PC-9 (cell line): ENCODE results near the gene KRTAP25-1. TPM values are rescaled to one million over a fixed set of nuclear protein-coding genes. Genes with fewer than 3 reads are reported as not detected.

Experiments used
- BruUV-seq: library from RNA; stranded (reverse); fragments of 400-500 nt; replicated peaks from 2 replicates; lab custom pipeline; 2021; lab: Mats Ljungman, UMichigan
- CTCF ChIA-PET: fragments of 300-600 bp; sonication (Branson Sonifier 250); formaldehyde crosslinking; loops from one replicate; lab custom pipeline; 2022; ENCODE audit warnings: antibody characterized with exemption; lab: Charles Lee
- POLR2A ChIA-PET: fragments of 300-600 bp; sonication (Branson Sonifier 250); formaldehyde crosslinking; loops from one replicate; lab custom pipeline; 2022; ENCODE audit warnings: antibody characterized with exemption; ENCODE audit not compliant: unreplicated experiment; lab: Charles Lee
- DNase-seq, 2 experiments: peaks; one replicate each; pipeline versions ENCODE4 v3.0.0 to v3.0.0-alpha.2; 2015 to 2022; ENCODE audit warnings: mixed read lengths in 1 of 2
- H2AFZ ChIP-seq: fragments of 200-600 bp; sonication (generic); 2 replicates; pipeline ENCODE4 v1.8.1; 2017; ENCODE audit warnings: antibody characterized with exemption
- H3F3A ChIP-seq: fragments of 200-600 bp; sonication (generic); 2 replicates; pipeline ENCODE4 v1.8.1; 2017; ENCODE audit warnings: antibody characterized with exemption, mild to moderate bottlenecking, low read depth; ENCODE audit not compliant: insufficient read depth
- H3K27ac ChIP-seq: fragments of 200-600 bp; sonication (generic); 2 replicates; pipeline ENCODE4 v1.6.1; 2016; ENCODE audit warnings: mixed run types
- H3K27me3 ChIP-seq: fragments of 200-600 bp; sonication (generic); 2 replicates; pipeline ENCODE4 v1.6.1; 2016; ENCODE audit warnings: low read depth, mixed run types; ENCODE audit not compliant: insufficient read depth
- H3K36me3 ChIP-seq: fragments of 200-600 bp; sonication (generic); 2 replicates; pipeline ENCODE4 v1.6.1; 2016; ENCODE audit warnings: low read depth, mixed run types
- H3K4me1 ChIP-seq: fragments of 200-600 bp; sonication (generic); replicated peaks from 2 replicates; pipeline ENCODE4 v1.6.1; 2016; ENCODE audit warnings: mixed run types; ENCODE audit not compliant: insufficient read depth
- H3K4me2 ChIP-seq: fragments of 200-600 bp; sonication (generic); 2 replicates; pipeline ENCODE4 v1.6.1; 2017; ENCODE audit warnings: mixed run types
- H3K4me3 ChIP-seq: fragments of 200-600 bp; sonication (generic); 2 replicates; pipeline ENCODE4 v1.6.1; 2016; ENCODE audit warnings: mixed run types
- H3K79me2 ChIP-seq: fragments of 200-600 bp; sonication (generic); 2 replicates; pipeline ENCODE4 v1.6.1; 2017; ENCODE audit warnings: low read depth, mixed run types
- H3K9me2 ChIP-seq: fragments of 200-600 bp; sonication (generic); 2 replicates; pipeline ENCODE4 v1.8.1; 2017; ENCODE audit warnings: mild to moderate bottlenecking; ENCODE audit not compliant: insufficient read depth
- H3K9me3 ChIP-seq: fragments of 200-600 bp; sonication (generic); 2 replicates; pipeline ENCODE4 v1.8.1; 2016; ENCODE audit warnings: low read depth; ENCODE audit not compliant: insufficient read depth
- H4K20me1 ChIP-seq: fragments of 200-600 bp; sonication (generic); 2 replicates; pipeline ENCODE4 v1.8.1; 2017; ENCODE audit not compliant: insufficient read depth
- CTCF ChIP-seq: fragments of 200-600 bp; sonication (generic); conservative IDR thresholded peaks from 2 replicates; pipeline ENCODE4 v1.6.1; 2017; ENCODE audit warnings: mixed run types, antibody characterized with exemption, mild to moderate bottlenecking, moderate library complexity
- EZH2 ChIP-seq: fragments of 200-600 bp; sonication (generic); IDR thresholded peaks from 2 replicates; pipeline ENCODE4 v1.8.0; 2017; ENCODE audit warnings: antibody characterized with exemption, low read depth
- intact Hi-C: fragments of 100-400 bp; cut with micrococcal nuclease; formaldehyde crosslinking; loops from one replicate; pipeline ENCODE4 v1.10.0; 2022; ENCODE audit not compliant: unreplicated experiment
- total RNA-seq: library from RNA; stranded (reverse); gene quantifications from 2 replicates; pipeline ENCODE4 v1.2.3, GENCODE V29; 2021

KRTAP25-1 gene
- total RNA-seq, 1 experiment from 2014 or later = not detected

DNA sequence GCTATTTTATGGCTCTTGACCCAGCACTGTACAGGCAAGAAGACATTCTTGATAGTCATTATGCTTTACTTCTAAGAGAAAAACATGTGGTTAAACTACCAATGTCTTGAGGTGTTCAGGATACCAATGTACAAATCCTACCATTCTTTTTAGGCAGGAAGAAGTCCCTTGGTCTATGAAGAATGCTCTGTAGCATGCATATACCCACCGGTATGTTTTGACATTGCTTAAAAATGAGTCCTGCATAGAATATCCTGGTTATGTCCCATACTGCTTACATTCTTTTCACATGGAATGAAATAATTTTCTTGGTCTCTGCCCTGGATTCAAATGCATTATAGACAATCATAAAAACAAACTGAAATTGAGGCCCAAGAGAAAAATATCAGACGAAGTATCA lies 43.4 kb upstream of the KRTAP25-1 start:
- H3K79me2 ChIP-seq = no peaks in the 10 kb centered on the region
- no peaks in the 10 kb centered on the region for H3F3A ChIP-seq
- no peaks in the 10 kb centered on the region for H3K9me3 ChIP-seq
- POLR2A ChIA-PET = no interaction called here
- H2AFZ ChIP-seq = no peak overlapping the region
- CTCF ChIA-PET = no interaction called here
- no peaks in the 10 kb centered on the region for H3K27me3 ChIP-seq
- BruUV-seq = no TSS peak
- TF ChIP-seq CTCF (no peak), EZH2 (no peak)
- no peaks in the 10 kb centered on the region for H3K9me2 ChIP-seq
- H3K27ac ChIP-seq = no peak overlapping the region
- intact Hi-C loops = no loop called here
- peaks cover 2% of the 10 kb centered on the region; the same call in 1 of the 2 replicates for H3K4me1 ChIP-seq
- no peaks in the 10 kb centered on the region for H4K20me1 ChIP-seq
- H3K4me2 ChIP-seq = no peak overlapping the region
- no peak for DNase-seq
- H3K4me3 ChIP-seq = no peak overlapping the region
- no peaks in the 10 kb centered on the region for H3K36me3 ChIP-seq

GRCh38 chr21:30329203-30329875 lies 40.0 kb upstream of the KRTAP25-1 start:
- no peak for DNase-seq
- Histone ChIP-seq H4K20me1 (no peaks in the 10 kb centered on the region), H3K9me2 (no peaks in the 10 kb centered on the region), H3K4me3 (no peak overlapping the region), H3K36me3 (no peaks in the 10 kb centered on the region), H3K9me3 (no peaks in the 10 kb centered on the region), H2AFZ (no peak overlapping the region), H3K27me3 (no peaks in the 10 kb centered on the region), H3K79me2 (no peaks in the 10 kb centered on the region), H3K4me1 (no peaks in the 10 kb centered on the region), H3K27ac (no peak overlapping the region), H3K4me2 (no peak overlapping the region), H3F3A (no peaks in the 10 kb centered on the region)
- intact Hi-C loops = no loop called here
- TF ChIP-seq CTCF = no peak
- no peak for TF ChIP-seq EZH2
- BruUV-seq = no TSS peak
- ChIA-PET POLR2A (interaction anchor here (0.7 kb wide), 1 partner anchor 44 kb away, joined by 3 read pairs; no protein-coding TSS in a partner anchor), CTCF (no interaction called here)

DNA sequence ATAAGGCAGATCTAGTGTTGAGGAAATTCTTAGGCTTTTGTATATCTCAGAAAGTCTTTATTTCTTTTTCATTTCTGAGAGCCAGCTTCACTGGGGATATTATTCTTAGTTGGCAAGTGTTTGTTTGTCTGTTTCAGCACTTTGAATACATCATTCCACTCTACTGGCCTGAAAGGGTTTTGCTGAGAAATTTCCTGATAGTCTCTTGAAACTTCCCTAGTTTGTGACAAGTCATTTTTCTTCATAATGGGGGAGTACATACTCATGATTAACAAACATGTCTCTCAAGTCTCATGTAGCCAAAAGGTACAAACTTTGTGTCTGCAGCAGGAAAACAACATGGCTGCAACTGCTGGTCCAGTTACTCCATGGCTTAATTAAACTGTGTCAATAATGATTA lies 37.1 kb upstream of the KRTAP25-1 start:
- H3K4me3 ChIP-seq = no peak overlapping the region
- no peak overlapping the region for H2AFZ ChIP-seq
- H3K27me3 ChIP-seq = no peaks in the 10 kb centered on the region
- H3F3A ChIP-seq = no peaks in the 10 kb centered on the region
- no peaks in the 10 kb centered on the region for H3K4me1 ChIP-seq
- no peaks in the 10 kb centered on the region for H3K79me2 ChIP-seq
- intact Hi-C loops = no loop called here
- no peak for DNase-seq
- H3K9me3 ChIP-seq = no peaks in the 10 kb centered on the region
- BruUV-seq = no TSS peak
- TF ChIP-seq CTCF (no peak), EZH2 (no peak)
- no peaks in the 10 kb centered on the region for H3K9me2 ChIP-seq
- CTCF ChIA-PET = no interaction called here
- H3K36me3 ChIP-seq = no peaks in the 10 kb centered on the region
- no peaks in the 10 kb centered on the region for H4K20me1 ChIP-seq
- POLR2A ChIA-PET = no interaction called here
- H3K4me2 ChIP-seq = no peak overlapping the region
- H3K27ac ChIP-seq = no peak overlapping the region
